Midbrain (tissue), 1 donor: Measurements from ENCODE around the gene FAM181A.

Experiments used
- DNase-seq: peaks from one replicate; lab custom pipeline; 2025; lab: John Stamatoyannopoulos, UW

The FAM181A gene

DNA sequence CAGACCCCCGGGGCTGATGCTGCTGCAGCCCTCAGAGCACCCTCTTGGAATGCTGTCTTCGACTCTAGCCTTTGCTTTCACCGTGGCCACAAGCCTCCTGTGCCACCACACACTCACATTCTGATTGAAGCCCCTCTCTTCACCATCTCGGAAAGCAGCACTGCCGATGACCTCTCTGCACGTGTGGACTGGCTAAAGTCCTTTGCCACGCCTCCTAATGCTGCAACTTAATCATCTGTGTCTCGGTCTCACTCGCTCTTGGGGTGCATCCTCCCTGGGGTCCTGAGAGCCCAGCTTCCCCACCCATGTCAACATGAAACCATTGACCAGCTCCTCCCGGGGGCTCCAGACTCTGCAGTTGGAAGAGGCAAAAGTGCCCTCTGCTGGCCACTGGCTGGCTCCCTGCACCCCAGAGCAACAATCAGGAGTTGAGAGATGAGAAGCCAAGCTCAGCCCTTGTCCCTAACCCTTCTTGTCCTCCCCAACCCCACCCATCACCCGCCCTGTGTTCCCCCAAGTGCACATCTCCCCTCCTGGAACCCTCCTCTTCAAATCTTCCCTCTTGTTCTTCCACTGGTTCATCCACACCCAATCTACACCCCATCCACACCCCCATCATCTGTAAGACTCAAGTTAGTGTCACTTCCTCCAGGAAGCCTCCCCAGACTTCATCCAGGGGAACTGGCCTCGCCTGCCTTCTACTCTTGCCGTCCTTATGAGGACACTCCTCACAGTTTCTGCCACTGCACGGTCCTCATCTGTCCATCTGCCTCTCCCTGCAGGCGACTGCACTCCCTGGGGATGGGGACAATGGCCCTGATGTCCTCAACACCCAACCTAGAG, 23.6 kb upstream of the FAM181A start:
- DNase-seq: no peak

- no peak for DNase-seq
These were observed 21.5 kb upstream of the FAM181A start for GRCh38 chr14:93905623-93906022.

GRCh38 chr14:93906341-93907329, 20.5 kb upstream of the FAM181A start:
- DNase-seq: peak; percentile 21

DNA sequence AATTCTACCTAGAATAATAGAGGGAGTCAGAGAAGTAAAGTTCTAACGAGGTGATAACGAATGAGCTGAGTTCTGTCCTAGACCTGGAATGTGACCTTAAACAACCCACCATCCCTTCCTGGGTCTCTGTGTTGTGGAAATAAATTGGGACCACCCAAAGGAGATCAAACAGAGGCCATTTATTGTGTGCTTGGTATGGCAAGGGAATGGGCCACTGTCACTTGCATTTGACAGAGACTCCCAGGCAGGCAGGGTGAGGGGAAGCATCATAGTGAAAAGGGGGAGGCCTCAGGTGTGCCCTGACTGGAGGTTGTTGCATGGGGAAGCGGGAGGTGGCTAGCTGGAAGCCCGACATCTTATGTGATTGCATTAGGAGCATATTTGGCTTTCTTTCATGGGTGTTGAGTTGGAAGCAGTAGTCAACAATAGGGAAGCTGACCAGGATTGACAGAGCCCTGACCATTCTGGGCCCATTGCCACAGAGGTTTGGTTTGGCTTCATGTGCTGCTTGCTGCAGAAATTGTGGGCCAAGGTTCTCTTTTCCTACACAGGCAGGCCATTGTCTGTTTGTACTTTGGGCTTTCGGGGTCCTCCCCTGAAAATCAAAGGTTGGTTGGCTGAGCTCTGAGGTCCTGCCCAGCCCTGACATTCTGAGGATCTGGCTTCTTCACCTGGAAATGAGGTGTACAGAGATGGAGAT, 17.6 kb upstream of the FAM181A start:
- DNase-seq: peak; percentile 18

- no peak for DNase-seq
These were observed 15.0 kb upstream of the FAM181A start for GRCh38 chr14:93911975-93912615.

GRCh38 chr14:93912782-93913181, 14.4 kb upstream of the FAM181A start:
- DNase-seq: no peak

DNA sequence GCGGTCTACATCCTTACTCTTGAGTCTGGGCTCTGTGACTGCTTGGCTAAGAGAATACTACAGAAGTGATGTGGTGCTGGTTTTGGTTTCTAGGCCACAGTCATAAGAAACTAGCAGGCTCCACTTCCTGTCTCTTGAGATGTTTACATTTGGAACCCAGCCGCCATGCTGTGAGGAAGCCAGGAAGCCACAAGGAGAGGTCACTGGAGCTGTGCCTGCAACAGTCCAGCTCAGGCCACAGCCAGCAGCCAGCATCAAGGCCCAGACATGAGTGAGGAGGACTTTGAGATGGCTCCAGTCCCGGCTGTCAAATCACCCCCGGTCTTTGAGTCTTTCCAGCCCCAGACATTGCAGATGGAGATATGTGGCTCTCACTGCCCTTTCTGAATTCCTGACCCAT, 12.9 kb upstream of the FAM181A start:
- no peak for DNase-seq

DNA sequence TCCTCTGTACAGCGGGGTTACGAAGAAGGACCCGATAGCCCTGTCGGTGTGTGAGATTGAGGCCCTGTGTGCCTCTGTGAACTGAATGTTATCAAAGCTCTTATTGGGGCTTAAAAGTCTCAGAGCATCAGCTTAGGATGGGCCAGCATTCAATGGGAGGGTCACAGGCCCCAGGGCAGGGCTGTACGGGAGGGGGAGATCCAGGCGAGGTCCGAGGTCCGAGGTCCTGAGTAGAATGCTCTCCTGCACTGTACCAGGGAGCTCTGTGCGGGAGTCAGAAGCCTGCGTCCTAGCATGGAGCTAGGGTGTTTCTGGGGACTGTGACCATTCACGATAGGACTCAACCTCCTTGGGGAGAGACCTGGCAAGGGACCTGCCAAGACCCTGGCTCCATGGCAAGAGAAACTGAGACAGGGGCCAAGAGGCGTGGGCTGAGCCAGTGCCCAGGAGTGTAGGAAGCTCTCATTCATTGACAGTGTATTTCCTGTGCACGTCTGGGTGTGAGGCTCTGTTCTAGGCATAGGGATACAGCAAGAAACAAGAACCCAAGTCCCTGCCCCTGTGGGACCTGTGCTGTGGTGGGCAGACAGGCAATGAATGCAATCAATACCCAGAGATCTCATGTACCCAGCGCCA, 12.0 kb upstream of the FAM181A start:
- no peak for DNase-seq

DNA sequence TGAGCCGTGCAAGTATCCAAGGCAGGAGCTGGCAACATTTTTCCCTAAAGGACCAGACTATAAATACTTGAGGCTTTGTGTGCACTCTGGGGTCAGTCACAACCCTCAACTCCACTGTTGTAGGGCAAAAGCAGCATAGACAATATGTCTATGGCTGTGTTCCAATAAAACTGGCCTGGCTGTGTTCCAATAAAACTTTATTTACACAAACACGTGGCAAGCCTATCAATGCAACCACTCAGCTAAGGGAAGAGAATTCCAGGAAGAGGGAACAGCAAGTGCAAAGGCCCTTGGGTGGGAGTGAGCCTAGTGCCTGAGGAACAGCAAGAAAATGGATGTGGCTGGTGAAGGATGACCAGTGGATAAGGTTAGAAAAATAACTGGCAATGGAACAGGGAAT, 11.3 kb upstream of the FAM181A start:
- no peak for DNase-seq

- no peak for DNase-seq
These were observed 10.6 kb upstream of the FAM181A start for GRCh38 chr14:93916498-93916897.

- no peak for DNase-seq
These were observed 10.0 kb upstream of the FAM181A start for GRCh38 chr14:93917141-93917540.

GRCh38 chr14:93921001-93921806, 5.9 kb upstream of the FAM181A start:
- DNase-seq: no peak

DNA sequence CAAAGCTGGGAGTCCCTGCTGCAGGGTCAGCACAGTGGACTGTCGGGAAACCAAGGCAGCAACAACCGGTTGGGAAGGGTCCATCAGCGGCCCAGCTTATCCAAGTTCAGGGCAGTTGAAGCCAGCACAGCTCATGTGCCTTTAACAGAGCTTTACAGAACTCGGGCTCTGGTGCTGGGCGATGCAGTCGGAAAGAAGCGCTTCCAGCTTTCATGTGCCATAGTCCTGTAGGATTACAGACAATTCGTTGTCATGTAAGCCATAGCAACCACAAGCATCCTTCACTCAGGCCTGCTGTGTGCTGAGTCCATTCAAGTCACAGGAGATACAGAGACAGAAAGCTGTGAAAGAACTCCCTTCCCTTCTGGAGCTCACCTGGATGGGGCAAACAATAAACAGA, 3.5 kb upstream of the FAM181A start:
- DNase-seq: no peak

- no peak for DNase-seq
These were observed 2.4 kb upstream of the FAM181A start for GRCh38 chr14:93924592-93925355.

GRCh38 chr14:93925374-93925895, 1.7 kb upstream of the FAM181A start:
- DNase-seq: no peak

GRCh38 chr14:93926245-93926872, 785 bp upstream of the FAM181A start:
- DNase-seq: peak; percentile 72

DNA sequence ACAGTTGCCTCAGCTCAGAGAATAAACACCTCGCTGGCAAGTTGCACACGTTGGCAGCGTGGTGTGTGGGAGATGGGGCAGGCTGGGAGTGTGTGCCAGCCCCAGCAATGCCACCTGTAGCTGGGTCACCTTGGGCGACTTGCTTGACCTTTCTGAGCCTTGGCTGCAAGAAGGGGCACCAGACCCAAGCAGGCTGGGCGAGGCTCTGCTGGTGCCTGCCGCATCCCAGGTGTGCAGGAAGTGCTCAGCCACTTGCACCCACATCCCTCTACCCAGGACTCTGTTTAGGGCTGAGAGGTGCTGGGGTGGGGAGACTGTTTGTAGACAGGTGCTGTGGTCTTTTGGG, 629 bp downstream of the FAM181A start:
- DNase-seq: no peak

- DNase-seq: no peak
These were observed 1.3 kb downstream of the FAM181A start for GRCh38 chr14:93928184-93929047.
